GM18507 (cell line): Measurements from ENCODE around the gene CTBP2.
"Not testable (repeated sequence)": the region's sequence is repeated elsewhere in the genome, so short reads cannot be mapped to it uniquely, and the experiment has no call there.

Source experiments
- DNase-seq: peaks from one replicate; pipeline ENCODE4 v3.0.0; 2011; ENCODE audit warnings: low read depth; ENCODE audit not compliant: insufficient read length; ENCODE audit errors: extremely low spot score
- FAIRE-seq: peaks from 2 replicates; lab custom pipeline; 2011; peaks lifted over from hg19 to GRCh38; lab: Jason Lieb, UNC

Gene CTBP2

DNA sequence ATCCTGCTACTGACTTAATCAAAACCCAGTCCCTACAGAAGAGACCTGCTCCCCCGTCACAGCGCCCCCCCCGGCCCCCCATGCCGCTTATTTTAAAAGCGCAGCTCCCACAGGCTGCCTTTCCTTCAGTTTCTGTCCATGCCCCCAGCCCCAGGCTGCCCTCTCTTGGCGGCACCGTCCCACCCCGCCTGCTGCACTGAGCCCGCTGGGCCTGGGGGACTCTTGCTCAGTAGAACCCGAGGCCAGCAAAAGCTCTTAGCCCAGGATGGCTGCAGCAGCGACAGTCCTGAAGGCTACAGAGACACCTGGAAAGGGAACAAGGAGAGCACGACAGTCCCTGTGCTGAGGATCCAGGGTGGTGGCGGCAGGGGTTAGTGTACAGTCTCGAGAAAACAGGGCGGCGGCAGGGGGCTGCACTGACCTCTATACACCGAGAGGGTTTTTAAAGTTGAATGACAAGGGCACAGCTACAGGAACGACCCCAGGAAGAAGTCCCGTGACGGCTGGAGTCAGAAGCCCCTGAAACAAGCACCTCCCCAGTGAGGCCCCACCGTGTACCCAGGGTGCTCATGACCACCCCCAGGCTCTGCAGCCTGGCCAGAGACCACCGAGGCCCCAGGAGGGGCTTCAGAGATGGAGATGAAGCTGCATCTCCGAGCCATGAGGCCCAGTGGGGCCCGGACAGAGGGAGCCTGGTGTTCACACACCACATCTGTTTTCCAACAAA is 164.1 kb downstream of the CTBP2 start:
- DNase-seq (no peak), FAIRE-seq (no peak)

- DNase-seq = no peak
- no peak for FAIRE-seq
Observed at GRCh38 chr10:124995605-124996004, 164.8 kb downstream of the CTBP2 start.

GRCh38 chr10:124994573-124995473 is 165.5 kb downstream of the CTBP2 start:
- DNase-seq (no peak), FAIRE-seq (no peak)

DNA sequence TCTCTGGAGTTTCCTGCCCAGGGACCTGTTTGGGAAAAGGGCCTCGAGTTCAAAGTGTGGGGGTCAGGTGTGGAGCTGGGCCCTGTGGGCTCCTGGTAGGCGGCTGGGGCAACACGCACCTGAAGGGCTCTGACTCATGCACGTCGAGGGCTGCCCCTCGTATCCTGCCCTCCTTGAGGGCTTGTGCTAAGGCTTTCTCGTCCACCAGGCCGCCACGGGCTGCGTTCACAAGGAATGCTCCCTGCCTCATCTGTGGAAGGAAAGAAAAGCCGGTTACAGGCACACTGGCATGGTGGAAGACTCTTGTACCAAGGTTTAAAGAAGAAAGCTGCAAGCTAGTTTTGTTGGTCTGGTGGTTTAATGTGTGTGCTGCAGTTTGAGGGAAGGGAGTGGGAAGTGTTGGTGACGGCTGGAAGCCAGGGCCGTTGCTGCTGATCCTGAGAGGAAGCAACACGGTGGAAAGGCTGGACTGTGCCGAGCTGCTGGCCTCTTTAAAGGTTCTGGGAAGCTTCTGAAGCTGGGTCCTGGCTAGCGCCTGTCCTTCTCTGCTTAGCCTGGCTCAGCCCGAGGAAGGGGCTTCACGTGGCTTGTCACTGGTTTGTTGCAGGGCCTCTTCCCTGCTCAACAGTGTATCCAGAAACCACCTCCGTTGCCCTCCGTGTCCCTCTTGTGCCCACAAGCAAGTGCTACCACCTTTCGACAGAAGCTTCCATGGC is 166.5 kb downstream of the CTBP2 start:
- FAIRE-seq (no peak), DNase-seq (no peak)

- no peak for DNase-seq
- no peak for FAIRE-seq
Observed at GRCh38 chr10:124993345-124993708, 167.0 kb downstream of the CTBP2 start.

- FAIRE-seq (peak; percentile 63), DNase-seq (no peak)
Observed at GRCh38 chr10:124992462-124993344, 167.7 kb downstream of the CTBP2 start.

- DNase-seq = no peak
- FAIRE-seq = no peak
Observed at GRCh38 chr10:124991835-124992234, 168.5 kb downstream of the CTBP2 start.

DNA sequence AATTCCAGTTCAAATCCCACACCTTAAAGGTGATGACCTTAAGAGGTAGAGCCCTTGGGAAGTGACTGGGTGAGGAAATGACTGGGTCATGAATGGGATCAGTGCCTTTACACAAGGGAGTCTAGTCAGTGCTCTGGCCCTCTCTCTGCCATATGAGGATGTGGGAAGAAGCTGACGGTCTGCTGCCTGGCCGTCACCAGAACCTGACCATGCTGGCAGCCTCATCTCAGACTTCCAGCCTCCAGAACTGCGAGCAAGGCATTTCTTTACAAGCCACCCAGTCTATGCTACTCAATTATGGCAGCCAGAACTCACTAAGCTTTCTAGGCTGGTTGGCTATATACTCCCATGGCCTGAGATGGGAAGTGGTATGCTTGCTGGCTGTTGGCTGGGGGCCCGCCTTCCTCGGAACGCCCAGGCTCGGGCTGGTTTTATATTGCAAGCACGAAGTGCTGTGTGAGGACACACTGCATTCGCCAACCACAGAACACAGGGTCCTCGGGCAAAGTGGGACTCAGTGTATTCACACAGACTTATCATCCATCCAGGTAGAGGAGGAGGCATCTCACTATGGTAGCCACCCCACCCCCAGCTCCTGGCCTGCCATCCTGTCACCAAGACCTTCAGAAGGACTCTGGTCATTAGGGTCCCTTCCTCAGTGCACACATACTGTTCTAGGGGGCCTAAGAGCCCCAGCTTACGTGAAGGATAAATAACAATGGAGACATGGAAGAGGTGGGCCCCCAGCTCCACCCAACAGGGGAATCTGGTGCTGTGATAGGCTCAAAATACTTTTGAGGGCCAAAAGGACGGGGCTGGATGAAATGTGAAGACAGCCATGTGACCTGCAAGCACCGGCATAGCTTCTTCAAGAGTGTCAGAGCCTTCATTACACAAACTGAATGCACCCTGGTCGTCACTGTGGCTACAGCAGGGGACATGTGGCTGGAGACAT is 169.4 kb downstream of the CTBP2 start:
- FAIRE-seq = no peak
- DNase-seq = no peak

GRCh38 chr10:124989526-124989925 is 170.8 kb downstream of the CTBP2 start:
- FAIRE-seq = no peak
- no peak for DNase-seq

- DNase-seq = not testable (repeated sequence)
- FAIRE-seq = peak; percentile 47
Observed at GRCh38 chr10:124988753-124989152, 171.6 kb downstream of the CTBP2 start.

- DNase-seq = no peak
- no peak for FAIRE-seq
Observed at GRCh38 chr10:124987788-124988187, 172.6 kb downstream of the CTBP2 start.

DNA sequence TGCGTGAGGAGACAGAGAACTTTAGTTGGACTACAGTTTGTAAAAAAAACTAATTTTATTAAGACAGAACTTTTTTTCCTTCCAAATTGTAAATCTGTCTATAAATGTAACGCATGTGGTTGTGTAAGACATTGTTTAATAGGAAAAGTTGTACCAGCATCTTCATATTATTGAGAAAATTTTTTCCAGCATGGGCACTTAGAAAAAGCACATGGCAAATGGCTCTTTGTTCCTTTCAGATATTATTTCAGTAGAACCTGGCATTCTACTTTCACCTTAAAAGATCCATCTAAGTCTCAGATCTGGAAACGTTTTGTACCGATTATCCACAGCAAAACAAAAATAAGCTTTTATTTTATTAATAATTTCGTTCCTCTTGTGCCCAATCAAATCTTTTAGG is 175.2 kb downstream of the CTBP2 start:
- no peak for FAIRE-seq
- DNase-seq = no peak

- FAIRE-seq (no peak), DNase-seq (no peak)
Observed at GRCh38 chr10:124984376-124984775, 176.0 kb downstream of the CTBP2 start.

- DNase-seq (no peak), FAIRE-seq (no peak)
Observed at GRCh38 chr10:124983321-124983720, 177.0 kb downstream of the CTBP2 start.

- no peak for FAIRE-seq
- no peak for DNase-seq
Observed at GRCh38 chr10:124978376-124978725, 182.0 kb downstream of the CTBP2 start.

DNA sequence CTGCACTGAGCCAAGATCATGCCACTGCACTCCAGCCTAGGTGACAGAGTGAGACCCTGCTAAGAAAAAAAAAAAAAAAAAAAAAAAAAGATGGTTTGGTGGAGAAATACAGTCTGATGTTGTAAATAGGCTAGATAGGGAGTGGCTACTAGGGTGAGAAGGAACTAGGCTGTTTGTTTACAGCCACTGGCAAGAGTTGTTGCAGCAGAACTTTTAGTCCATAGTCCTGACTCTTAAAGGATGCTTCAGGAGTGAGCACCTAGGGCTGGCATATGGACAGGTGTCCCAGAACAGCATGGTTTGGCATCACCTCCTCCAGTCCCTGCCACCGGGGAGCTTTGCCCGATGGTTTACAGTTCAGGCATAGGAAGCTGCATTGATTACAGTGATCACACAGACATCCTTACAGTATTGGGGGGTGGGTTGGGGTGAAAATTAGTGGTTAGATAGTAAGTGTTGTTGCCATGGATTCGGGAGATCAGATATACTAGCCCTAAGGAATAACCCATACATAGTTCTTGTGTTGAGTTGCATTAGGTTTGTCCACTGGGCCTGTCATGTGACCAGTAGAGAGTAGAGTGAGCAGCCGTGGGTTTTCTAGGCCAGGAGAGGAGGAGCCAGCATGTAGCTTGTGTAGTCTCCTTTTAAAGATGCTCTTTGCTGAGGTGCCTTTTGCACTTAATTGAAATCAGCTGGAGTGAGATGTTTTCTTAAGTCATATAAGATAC is 182.6 kb downstream of the CTBP2 start:
- DNase-seq (no peak), FAIRE-seq (no peak)

GRCh38 chr10:124977161-124977560 is 183.2 kb downstream of the CTBP2 start:
- FAIRE-seq (no peak), DNase-seq (no peak)
